Measurements from ENCODE around the gene OTULINL. TPM values are rescaled to one million over a fixed set of nuclear protein-coding genes. Genes with fewer than 3 reads are reported as not detected.

Gene OTULINL
- total RNA-seq, 1 donor, result 0.36 TPM

GRCh38 chr5:14599476-14600127, 18.0 kb downstream of the OTULINL start:
- TF ChIP-seq CTCF (IDR thresholded peaks at IDR 0.05; ENCODE audit: extremely low read depth, low read depth, low read length), result no peak

GRCh38 chr5:14600846-14601245, 19.3 kb downstream of the OTULINL start:
- DNase-seq (ENCODE audit: insufficient read length, low spot score, missing footprints), result no peak
- no peaks in the 10 kb centered on the region for H4K20me1 ChIP-seq (ENCODE audit: insufficient read depth, low read length)
- no peaks in the 10 kb centered on the region for H3K9me3 ChIP-seq (ENCODE audit: low read depth, low read length)
- H3K27ac ChIP-seq (ENCODE audit: low read depth, low read length), result no peak overlapping the region
- no peak for TF ChIP-seq CTCF (IDR thresholded peaks at IDR 0.05; ENCODE audit: extremely low read depth, low read depth, low read length)
- H3K36me3 ChIP-seq (ENCODE audit: insufficient read depth, low read length), result no peaks in the 10 kb centered on the region
- no peaks in the 10 kb centered on the region for H3K4me1 ChIP-seq (ENCODE audit: insufficient read depth, low read length)
- no peak overlapping the region for H3K4me2 ChIP-seq (ENCODE audit: insufficient read depth, low read length)
- H3K4me3 ChIP-seq (ENCODE audit: insufficient read depth, low read length), result no peak overlapping the region
- H3K27me3 ChIP-seq (ENCODE audit: insufficient read depth, low read length), result peaks cover 14% of the 10 kb centered on the region
- H3K79me2 ChIP-seq (ENCODE audit: insufficient read depth, low read length), result no peaks in the 10 kb centered on the region
- no peak overlapping the region for H2AFZ ChIP-seq (ENCODE audit: low read length)

More at GRCh38 chr5:14599476-14600127, 18.0 kb downstream of the OTULINL start:
- H3K9me3 ChIP-seq (ENCODE audit: low read depth, low read length), result no peaks in the 10 kb centered on the region
- no peak overlapping the region for H3K27ac ChIP-seq (ENCODE audit: low read depth, low read length)
- H3K4me1 ChIP-seq (ENCODE audit: insufficient read depth, low read length), result no peaks in the 10 kb centered on the region
- no peak for DNase-seq (ENCODE audit: insufficient read length, low spot score, missing footprints)
- H2AFZ ChIP-seq (ENCODE audit: low read length), result no peak overlapping the region
- H4K20me1 ChIP-seq (ENCODE audit: insufficient read depth, low read length), result no peaks in the 10 kb centered on the region
- H3K4me2 ChIP-seq (ENCODE audit: insufficient read depth, low read length), result no peak overlapping the region
- H3K36me3 ChIP-seq (ENCODE audit: insufficient read depth, low read length), result no peaks in the 10 kb centered on the region
- H3K79me2 ChIP-seq (ENCODE audit: insufficient read depth, low read length), result no peaks in the 10 kb centered on the region
- no peak overlapping the region for H3K4me3 ChIP-seq (ENCODE audit: insufficient read depth, low read length)
- peaks cover 14% of the 10 kb centered on the region for H3K27me3 ChIP-seq (ENCODE audit: insufficient read depth, low read length)

DNA sequence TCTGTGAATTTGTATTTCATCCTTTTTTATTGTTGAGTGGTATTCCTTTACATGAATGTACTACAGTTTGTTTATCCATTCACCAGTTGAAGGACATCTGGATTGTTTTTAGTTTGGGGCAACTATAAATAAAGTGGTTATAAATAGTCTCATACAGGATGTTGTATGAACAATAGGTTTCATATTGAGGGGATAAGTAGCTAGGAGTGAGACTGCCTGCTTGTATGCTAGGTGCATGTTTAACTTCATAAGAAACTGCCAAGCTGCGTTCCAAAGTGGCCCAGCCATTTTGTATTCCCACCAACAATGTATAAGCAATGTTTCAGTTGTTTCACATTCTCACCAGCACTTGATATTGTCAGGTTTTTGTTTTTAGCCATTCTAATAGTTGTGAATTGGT, 21.5 kb downstream of the OTULINL start:
- no peak for DNase-seq (ENCODE audit: insufficient read length, low spot score, missing footprints)
- Histone ChIP-seq H3K27ac (ENCODE audit: low read depth, low read length) (no peak overlapping the region), H3K4me3 (ENCODE audit: insufficient read depth, low read length) (no peak overlapping the region), H2AFZ (ENCODE audit: low read length) (no peak overlapping the region), H3K79me2 (ENCODE audit: insufficient read depth, low read length) (no peaks in the 10 kb centered on the region), H4K20me1 (ENCODE audit: insufficient read depth, low read length) (no peaks in the 10 kb centered on the region), H3K27me3 (ENCODE audit: insufficient read depth, low read length) (peaks cover 11% of the 10 kb centered on the region), H3K4me2 (ENCODE audit: insufficient read depth, low read length) (no peak overlapping the region), H3K36me3 (ENCODE audit: insufficient read depth, low read length) (no peaks in the 10 kb centered on the region), H3K9me3 (ENCODE audit: low read depth, low read length) (no peaks in the 10 kb centered on the region), H3K4me1 (ENCODE audit: insufficient read depth, low read length) (no peaks in the 10 kb centered on the region)
- no peak for TF ChIP-seq CTCF (IDR thresholded peaks at IDR 0.05; ENCODE audit: extremely low read depth, low read depth, low read length)

DNA sequence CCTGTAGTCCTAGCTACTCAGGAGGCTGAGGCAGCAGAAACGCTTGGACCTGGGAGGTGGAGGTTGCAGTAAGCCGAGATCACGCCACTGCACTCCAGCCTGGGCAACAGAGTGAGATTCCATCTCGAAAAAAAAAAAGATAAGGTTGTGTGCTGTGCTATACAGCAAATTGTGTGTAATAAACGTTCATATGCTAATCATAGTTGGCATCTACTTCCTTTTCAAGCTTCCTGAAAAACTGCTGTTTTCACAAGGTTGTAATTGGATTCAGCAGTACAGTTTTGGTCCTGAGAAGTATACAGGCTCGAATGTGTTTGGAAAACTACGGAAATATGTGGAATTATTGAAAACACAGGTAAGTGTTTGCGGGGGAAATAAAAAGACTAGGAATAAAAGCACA, 25.5 kb downstream of the OTULINL start:
- Histone ChIP-seq H3K27ac (ENCODE audit: low read depth, low read length) (no peak overlapping the region), H3K27me3 (ENCODE audit: insufficient read depth, low read length) (peaks cover 9% of the 10 kb centered on the region), H3K9me3 (ENCODE audit: low read depth, low read length) (no peaks in the 10 kb centered on the region), H3K79me2 (ENCODE audit: insufficient read depth, low read length) (no peaks in the 10 kb centered on the region), H4K20me1 (ENCODE audit: insufficient read depth, low read length) (no peaks in the 10 kb centered on the region), H3K4me3 (ENCODE audit: insufficient read depth, low read length) (no peak overlapping the region), H3K4me1 (ENCODE audit: insufficient read depth, low read length) (no peaks in the 10 kb centered on the region), H2AFZ (ENCODE audit: low read length) (no peak overlapping the region), H3K36me3 (ENCODE audit: insufficient read depth, low read length) (no peaks in the 10 kb centered on the region), H3K4me2 (ENCODE audit: insufficient read depth, low read length) (no peak overlapping the region)
- DNase-seq (ENCODE audit: insufficient read length, low spot score, missing footprints), result no peak
- TF ChIP-seq CTCF (IDR thresholded peaks at IDR 0.05; ENCODE audit: extremely low read depth, low read depth, low read length), result no peak
